ENCODE results near the gene YDJC. TPM values are rescaled to one million over a fixed set of nuclear protein-coding genes. Genes with fewer than 3 reads are reported as not detected.
A peak's percentile ranks its signal among the peaks of the same experiment; 100 is the strongest.

The YDJC gene
- total and polyA plus RNA-seq, 2 donors (not counting 1 experiment from before 2014, with no cell fraction given), result 48.8 to 82.8 TPM

- ChIA-PET CTCF (interaction anchor here (2.3 kb wide), 1 partner anchor 10 kb away, joined by 19 read pairs; no protein-coding TSS in a partner anchor), POLR2A (no interaction called here)
- peak overlapping the region; percentile 86 for H2AFZ ChIP-seq (ENCODE audit: insufficient read depth, low read depth, low read length, poor library complexity, severe bottlenecking)
- H3K9me3 ChIP-seq (ENCODE audit: control extremely low read depth in 1 of 3, control insufficient read depth in 2 of 3, insufficient read depth in 1 of 3, low read length in 2 of 3), result peaks cover 0 to 3% (median 0%) of the 10 kb centered on the region in 3 donors
- DNase-seq (no peak), ATAC-seq (ENCODE audit: low read depth) (no peak)
- H3K27me3 Mint-ChIP-seq, result no peaks in the 10 kb centered on the region
- H3K4me1 Mint-ChIP-seq, result peaks cover 12% of the 10 kb centered on the region
- no peaks in the 10 kb centered on the region for H3K9me3 Mint-ChIP-seq (ENCODE audit: insufficient read depth)
- H3K79me2 ChIP-seq (ENCODE audit: control insufficient read depth, insufficient read depth, low read length), result no peaks in the 10 kb centered on the region
- peak overlapping the region; percentile 90 for H3K4me3 Mint-ChIP-seq
- H3K9ac ChIP-seq (ENCODE audit: low read length), result peak overlapping the region; percentile 60
- H3K27me3 ChIP-seq (replicated peaks in 1 of 4; ENCODE audit: control extremely low read depth in 1 of 4, control insufficient read depth in 3 of 4, insufficient read depth in 4 of 4, low read length in 3 of 4), result no peaks in the 10 kb centered on the region
- intact Hi-C loops (cut with micrococcal nuclease), result loop anchor here (1.0 to 5.0 kb wide), 3 partner anchors 8 to 655 kb away; partner anchors contain the start of genes SDF2L1 and THAP7
- 71% methylated on average over 17 of the region's 17 CpGs for WGBS (ENCODE audit: insufficient coverage)
- H3K27ac ChIP-seq (ENCODE audit: low read length in 2 of 2), result no peak overlapping the region
- peak overlapping the region; percentile 81 for H3K4me2 ChIP-seq (replicated peaks; ENCODE audit: low read depth, low read length, poor library complexity, severe bottlenecking)
- peaks cover 6 to 23% of the 10 kb centered on the region in 2 donors for H3K4me1 ChIP-seq (ENCODE audit: control insufficient read depth in 2 of 2, insufficient read depth in 2 of 2, low read length in 2 of 2)
- no peaks in the 10 kb centered on the region for H3K36me3 ChIP-seq (replicated peaks in 1 of 2; ENCODE audit: control extremely low read depth in 1 of 2, control insufficient read depth in 1 of 2, extremely low read depth in 1 of 2, insufficient read depth in 2 of 2, low read length in 1 of 2)
- peak overlapping the region; percentile 82 for H3K27ac Mint-ChIP-seq
- H3K4me3 ChIP-seq (ENCODE audit: control extremely low read depth in 1 of 5, extremely low read depth in 1 of 5, insufficient read depth in 1 of 5, low read depth in 2 of 5, low read length in 4 of 5), result peak overlapping the region in 4 of 5 experiments; percentile 60 to 73 (median 64)
- TF ChIP-seq, protein P1, sequence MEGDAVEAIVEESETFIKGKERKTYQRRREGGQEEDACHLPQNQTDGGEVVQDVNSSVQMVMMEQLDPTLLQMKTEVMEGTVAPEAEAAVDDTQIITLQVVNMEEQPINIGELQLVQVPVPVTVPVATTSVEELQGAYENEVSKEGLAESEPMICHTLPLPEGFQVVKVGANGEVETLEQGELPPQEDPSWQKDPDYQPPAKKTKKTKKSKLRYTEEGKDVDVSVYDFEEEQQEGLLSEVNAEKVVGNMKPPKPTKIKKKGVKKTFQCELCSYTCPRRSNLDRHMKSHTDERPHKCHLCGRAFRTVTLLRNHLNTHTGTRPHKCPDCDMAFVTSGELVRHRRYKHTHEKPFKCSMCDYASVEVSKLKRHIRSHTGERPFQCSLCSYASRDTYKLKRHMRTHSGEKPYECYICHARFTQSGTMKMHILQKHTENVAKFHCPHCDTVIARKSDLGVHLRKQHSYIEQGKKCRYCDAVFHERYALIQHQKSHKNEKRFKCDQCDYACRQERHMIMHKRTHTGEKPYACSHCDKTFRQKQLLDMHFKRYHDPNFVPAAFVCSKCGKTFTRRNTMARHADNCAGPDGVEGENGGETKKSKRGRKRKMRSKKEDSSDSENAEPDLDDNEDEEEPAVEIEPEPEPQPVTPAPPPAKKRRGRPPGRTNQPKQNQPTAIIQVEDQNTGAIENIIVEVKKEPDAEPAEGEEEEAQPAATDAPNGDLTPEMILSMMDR (IDR thresholded peaks at IDR 0.05), result no peak
- no peak for TF ChIP-seq EZH2 (IDR thresholded peaks at IDR 0.05; ENCODE audit: borderline replicate concordance, insufficient read depth, low read depth, low read length, poor library complexity, severe bottlenecking)
- no peaks in the 10 kb centered on the region for H4K20me1 ChIP-seq (ENCODE audit: control insufficient read depth, insufficient read depth, low read length, poor library complexity, severe bottlenecking)
Observed at GRCh38 chr22:21657020-21657359, 27.2 kb upstream of the YDJC start.
